ENCODE data around the gene LRMDA.

DNA sequence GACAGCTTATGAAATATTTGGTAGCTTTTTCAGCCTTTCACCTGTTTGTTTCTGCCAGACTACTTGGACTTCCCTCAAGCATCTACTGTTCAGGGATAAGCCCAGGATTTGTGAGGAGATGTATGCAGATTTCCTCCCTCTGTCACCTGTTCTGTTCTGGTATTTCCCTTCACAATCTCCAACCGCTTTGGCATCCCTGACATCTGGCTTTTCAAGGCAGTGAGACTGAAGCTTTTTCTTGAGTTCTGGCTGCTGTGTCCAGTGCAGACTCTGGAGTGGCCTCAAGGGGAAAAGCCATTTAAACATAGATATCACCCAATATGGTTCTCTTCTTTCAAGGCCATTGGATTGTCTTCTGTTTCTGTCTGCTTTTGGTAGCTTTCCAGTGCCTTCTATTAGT is 369.7 kb downstream of the LRMDA start:
- TF ChIP-seq, protein P1, sequence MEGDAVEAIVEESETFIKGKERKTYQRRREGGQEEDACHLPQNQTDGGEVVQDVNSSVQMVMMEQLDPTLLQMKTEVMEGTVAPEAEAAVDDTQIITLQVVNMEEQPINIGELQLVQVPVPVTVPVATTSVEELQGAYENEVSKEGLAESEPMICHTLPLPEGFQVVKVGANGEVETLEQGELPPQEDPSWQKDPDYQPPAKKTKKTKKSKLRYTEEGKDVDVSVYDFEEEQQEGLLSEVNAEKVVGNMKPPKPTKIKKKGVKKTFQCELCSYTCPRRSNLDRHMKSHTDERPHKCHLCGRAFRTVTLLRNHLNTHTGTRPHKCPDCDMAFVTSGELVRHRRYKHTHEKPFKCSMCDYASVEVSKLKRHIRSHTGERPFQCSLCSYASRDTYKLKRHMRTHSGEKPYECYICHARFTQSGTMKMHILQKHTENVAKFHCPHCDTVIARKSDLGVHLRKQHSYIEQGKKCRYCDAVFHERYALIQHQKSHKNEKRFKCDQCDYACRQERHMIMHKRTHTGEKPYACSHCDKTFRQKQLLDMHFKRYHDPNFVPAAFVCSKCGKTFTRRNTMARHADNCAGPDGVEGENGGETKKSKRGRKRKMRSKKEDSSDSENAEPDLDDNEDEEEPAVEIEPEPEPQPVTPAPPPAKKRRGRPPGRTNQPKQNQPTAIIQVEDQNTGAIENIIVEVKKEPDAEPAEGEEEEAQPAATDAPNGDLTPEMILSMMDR (IDR thresholded peaks at IDR 0.05): no peak
- no peak for TF ChIP-seq POLR2A (IDR thresholded peaks at IDR 0.05)
